HG02678 (cell line): ENCODE measurements around the gene NSUN2.

ENCODE experiments used
- ATAC-seq: cut with Tn5 transposase; IDR thresholded peaks from one replicate; pipeline ENCODE4 v1.9.1; 2021; ENCODE audit warnings: mild to moderate bottlenecking, moderate library complexity; ENCODE audit not compliant: unreplicated experiment

The NSUN2 gene

DNA sequence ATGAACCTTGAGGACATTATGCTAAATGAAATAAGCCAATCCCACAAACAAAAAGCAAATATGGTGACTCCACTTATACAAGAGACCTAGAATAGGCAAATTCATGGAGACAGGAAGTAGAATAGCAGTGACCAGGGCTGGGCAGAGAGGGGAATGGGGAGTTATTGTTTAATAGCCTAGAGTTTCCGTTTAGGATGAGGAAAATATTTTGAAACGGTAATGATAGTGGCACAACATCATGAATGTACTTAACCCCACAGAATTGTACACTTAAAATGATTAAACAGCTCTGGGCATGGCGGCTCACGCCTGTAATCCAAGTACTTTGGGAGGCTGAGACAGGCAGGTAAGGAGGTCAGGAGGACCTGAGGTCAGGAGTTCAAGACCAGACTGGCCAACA is 65.8 kb downstream of the NSUN2 start:
- ATAC-seq, result no peak

DNA sequence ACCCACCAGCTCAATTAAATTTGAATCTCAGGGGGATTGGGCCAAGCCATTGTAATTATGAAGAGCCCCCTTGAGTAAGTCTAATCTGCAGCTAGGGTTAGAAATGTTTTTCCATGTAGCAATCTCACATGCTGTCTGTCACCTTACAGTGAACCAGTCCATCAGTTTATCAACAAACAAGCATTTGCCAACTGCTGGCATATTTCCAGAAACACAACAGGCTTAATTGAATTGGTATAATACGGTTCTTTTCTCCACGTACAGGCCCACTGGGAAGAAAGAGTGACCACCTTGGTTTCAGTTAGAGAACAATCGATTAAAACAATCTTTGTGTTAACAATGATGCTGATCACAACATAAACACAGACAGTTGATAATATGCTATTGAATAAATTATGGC is 67.4 kb downstream of the NSUN2 start:
- ATAC-seq, result no peak

DNA sequence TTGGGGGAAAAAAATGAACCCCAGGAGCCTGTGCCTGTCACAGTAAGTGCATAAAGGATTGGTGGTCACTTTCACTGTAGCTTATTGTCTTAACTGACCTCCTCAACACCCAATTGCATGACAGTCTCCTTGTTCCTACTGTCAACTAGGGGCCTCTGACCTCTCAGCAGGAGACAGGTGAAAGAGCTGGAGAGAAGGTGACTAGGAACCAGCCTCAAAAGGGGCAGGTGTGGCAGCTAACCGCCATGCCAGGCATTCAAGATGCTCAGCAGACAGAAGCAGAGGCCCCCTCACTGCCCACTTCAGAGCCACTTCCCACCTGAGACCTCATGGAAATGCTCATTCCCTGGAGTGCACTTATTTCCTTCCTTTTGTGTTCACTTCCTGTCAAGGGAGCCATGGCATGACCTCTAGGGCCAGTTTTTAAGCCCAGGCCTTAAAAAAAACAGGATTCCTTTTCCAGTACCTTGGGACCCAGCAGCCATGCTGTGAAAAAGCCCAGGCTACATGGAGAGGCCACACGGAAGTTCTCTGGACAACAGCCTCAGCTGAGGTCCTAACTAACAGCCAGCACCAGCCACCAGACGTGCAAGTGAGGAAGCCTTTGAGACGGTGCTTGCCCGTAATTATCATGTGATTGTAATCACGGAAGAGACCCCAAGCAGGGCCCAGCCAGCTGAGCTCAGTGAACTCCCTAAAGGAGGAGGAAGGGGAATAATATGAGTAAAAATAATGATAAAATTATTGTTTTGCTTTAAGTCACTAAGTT is 74.9 kb downstream of the NSUN2 start:
- no peak for ATAC-seq

DNA sequence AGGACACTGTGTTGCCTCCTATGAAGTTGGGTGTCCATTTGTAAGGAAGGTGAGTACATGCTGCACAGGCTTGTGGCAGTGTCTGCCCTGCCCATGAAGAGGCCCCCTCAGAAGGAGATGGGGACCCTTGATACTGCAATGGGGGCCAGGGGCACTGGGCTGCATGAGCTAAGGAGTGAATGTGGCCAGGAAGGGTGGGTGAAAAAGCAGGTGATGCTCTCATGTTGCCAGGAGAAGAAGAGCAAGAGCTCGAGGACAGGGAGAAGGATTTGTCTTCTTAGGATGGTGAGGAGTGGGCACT is 76.1 kb downstream of the NSUN2 start:
- no peak for ATAC-seq

DNA sequence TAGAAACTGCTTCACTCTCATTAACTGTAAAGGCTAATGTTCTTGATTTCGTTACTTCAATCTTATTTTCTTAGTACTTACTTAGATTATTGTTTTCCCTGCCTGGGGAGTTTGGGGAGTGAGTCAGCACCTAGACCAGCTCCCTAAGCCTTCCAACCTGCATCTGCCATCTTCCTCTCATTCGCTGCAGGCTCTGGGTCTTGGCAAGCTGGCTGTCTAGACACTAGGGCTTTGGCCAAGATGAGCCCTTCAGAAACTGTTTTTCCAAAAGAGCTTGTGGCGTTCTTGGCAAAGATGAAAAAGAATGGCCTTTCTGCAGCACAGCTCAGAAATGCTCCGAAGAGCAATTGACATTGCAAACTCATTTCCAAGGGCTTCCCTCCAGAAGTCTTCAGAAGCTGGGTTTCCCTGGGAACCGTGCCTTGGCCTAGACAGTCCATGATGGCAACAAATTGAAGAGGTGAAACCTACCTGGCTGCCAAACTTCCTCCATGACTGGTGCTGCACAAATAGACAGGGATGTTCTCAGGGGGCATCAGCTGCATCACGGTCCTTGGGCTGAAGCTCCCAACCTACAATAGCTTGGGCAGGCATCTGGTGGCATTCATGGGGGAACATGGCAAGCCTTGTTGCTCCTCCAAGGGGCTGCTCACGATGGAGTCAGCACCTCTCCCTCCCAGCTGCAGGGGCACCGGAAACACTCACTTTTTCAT is 76.6 kb downstream of the NSUN2 start:
- no peak for ATAC-seq

DNA sequence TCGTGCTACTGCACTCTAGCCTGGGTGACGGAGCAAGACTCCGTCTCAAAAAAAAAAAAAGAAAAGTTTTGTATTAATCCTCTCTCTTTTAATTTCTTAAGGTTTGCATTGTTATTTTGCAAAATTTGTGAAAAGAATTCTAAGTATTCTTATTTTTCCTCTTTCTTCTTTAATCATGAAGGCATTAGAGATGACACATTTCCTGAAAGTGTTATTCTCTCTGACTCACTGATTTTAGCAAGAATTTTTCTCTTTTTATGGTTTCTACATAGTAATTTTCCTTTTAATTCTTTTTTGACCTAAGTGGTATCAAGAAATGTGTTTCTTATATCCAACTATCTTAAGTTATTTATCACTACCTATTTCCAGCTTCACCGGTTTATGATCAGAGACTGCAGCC is 78.0 kb downstream of the NSUN2 start:
- no peak for ATAC-seq

DNA sequence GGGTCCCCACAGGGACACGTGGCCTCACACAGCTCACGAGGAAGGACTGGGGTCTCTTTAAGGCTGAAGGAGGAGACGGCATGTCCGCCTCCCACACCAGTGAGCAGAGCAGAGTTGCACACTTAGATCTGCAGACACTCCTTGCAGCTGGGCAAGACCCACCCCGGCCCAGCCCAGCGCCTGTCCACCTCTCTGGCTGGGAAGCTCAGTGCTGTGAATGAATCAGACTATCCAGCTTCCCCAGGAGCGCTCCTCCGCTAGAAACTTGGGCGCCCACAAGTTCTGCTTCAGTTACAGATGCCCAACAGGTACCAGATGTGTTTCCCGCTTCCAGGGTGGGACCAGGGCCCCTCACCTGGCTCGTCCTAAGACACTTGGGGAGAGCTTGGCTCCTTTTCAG is 78.9 kb downstream of the NSUN2 start:
- ATAC-seq, result no peak

DNA sequence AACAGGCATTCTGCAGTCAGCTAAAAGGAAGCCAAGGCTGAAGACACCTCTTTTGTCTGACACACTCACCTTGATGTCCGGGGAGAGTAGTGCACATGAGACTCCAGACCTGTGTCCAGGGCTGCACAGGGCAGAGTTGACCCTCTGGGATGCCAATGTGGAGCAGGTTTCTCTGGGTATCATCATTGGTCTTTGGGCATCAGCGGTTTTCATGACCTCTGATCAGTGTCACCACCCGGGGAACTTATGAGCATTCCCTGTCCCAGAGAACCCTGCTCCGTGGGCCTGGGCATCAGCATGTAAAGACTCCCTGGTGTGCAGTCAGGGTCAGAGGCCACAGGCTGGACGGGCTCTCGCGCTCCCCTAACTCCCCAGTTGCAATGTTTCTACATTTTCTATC is 80.2 kb downstream of the NSUN2 start:
- ATAC-seq, result no peak

DNA sequence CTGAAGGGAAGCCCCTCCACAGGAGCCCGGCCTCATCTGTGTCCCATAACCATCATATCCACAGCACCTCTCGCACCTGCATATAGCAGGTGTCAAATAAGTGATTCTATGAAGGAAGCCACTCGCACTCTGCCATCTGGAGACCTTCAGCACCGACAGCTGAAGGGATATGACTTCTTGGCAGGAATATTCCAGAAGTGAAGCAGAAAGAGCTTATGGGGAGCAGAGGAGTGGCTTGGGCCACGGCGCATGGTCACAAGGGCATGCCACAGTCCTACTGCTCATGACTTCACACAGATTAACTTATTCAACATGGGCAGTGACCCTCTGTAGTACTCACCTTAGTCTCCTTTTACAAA is 80.9 kb downstream of the NSUN2 start:
- no peak for ATAC-seq

DNA sequence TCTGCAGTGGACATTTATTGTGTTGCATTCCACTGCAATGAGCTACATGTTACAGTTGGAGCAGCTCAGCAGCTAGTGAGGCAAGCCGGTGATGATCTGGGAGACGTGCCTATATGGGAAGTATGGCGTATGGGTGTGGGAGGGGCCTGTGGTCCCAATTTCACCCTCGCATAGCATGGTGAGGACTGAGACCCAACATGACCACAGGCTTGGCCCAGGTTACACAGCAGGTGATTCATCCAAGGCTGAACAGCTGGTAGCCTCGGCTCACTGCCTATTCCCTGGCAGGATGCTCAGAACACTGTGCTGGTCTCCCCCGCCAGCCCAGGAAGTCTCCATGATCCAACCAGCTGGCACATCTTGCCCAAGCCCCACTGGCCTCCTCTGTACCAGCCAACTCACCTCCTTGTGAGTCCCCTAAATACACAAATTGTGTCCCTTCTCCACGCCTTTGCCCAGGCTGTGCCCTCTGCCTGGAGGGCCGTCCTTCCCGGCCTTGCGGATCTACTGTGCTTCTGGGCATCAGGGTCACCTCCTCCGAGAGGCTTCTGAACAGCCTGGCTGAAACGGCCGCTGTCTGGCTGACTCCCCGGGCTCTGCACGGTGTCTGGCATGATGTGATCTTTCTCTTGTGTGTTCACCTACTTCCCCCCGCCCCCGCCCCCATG is 81.4 kb downstream of the NSUN2 start:
- no peak for ATAC-seq

DNA sequence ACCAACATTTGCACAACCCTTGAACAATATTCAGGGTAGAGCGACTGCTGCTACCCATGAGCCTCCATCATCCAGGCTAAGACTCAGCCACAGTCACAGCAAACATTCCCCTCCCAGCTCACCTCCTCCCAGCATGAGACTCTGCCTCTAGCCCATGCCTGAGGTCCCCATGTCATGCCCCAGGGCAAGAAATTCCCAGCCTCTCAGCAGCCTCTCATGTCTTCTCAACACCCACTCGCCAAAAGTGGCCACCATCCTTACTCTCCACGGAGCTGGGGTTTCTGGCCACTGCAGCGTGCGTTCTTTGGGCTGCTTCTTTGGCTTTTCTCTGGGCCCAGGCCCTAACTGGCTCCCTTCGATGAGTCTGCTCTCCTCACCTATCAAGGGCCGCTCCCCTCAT is 82.2 kb downstream of the NSUN2 start:
- no peak for ATAC-seq
